ENCODE measurements around the gene KLHL12. TPM values are rescaled to one million over a fixed set of nuclear protein-coding genes. Genes with fewer than 3 reads are reported as not detected.

Gene KLHL12
- total RNA-seq, 1 donor from 2014 or later: 27.7 TPM

DNA sequence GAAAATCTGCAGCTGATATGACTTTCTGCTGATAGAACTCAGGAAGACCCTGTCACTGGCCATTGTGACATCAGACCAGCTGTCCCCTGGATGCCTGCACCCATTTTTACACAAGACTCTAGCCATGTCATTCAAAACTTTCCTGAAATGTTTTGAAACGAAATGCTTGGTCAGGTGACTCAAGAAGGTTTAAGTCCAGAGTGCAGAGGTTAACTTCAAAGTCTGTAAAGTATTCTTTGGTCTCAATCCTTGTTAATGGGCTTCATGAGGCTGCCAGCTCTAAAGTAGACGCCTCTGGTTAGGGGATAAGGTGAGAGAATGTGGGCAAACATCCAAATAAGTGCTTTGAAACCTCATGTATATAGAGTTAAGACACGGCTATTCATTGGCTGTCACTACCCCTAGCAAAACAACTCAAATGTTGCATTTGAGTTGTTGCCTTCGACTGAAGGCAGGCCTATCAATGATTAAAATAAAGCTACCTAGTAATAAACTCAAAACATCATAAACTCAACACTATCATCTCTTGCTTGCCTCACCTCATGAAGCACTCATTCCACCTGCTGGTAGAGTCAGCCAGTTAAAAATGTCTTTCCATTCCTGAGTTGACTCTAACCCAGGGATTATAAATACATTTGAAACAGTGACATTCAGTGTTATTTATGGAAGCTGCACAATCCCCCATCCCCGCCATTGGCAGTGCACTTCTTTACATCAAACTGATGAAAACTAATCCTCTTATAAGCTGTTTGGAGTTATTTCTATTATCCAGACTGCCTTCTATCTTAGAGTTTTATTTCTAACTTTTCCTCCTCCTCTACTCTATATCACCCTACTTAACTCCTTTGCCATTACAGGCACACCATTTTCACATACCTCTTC lies 64.1 kb downstream of the KLHL12 start:
- Mint-ChIP-seq H3K27me3 (ENCODE audit: low read depth) (peaks cover 50% of the 10 kb centered on the region), H3K36me3 (ENCODE audit: low read depth) (no peaks in the 10 kb centered on the region), H3K4me3 (ENCODE audit: low read depth) (no peak overlapping the region), H3K9me3 (no peaks in the 10 kb centered on the region), H3K27ac (no peak overlapping the region), H3K4me1 (ENCODE audit: low read depth) (peaks cover 12% of the 10 kb centered on the region)
- intact Hi-C loops (cut with micrococcal nuclease): no loop called here
- no peak for DNase-seq (ENCODE audit: low spot score)

DNA sequence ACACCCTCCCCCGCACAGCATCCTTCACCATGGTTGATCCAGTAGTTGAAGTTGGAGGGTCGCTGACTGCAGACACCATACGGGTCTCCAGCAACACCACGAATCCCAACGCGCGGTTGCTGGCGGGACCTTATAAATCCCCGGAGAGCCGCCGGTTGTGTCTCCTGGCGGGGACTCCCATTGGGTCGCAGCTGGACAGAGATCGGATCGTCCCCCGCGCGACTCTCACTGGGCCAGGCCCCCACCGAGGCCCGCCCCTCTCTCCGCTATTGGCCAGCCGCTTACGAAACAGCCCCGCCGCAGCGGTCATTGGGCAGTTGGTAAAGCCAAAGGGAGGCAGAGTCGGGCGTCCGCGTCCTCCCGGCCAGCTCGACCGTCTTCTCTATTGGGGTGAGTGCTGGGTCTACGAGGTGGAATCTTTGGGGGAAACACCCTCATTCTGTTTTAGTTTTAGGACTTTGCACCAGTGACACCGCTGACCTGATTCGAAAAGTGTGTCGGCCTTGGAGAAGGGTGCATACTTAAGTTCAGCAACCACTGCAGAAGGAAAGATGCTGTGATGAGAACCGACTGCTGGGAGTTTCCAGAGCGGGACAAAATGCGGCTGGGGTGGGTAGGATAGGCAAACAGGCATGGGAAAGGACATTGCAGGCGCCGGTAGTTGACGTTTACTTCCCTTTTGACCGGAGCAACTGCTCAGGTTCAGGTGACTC lies 65.5 kb downstream of the KLHL12 start:
- intact Hi-C loops (cut with micrococcal nuclease): loop anchor here (1.0 kb wide), 1 partner anchor 51 kb away; the partner anchor contains the start of gene PCAT6
- DNase-seq (ENCODE audit: low spot score): peak; percentile 28
- H3K27ac Mint-ChIP-seq: no peak overlapping the region
- no peaks in the 10 kb centered on the region for H3K9me3 Mint-ChIP-seq
- peaks cover 47% of the 10 kb centered on the region for H3K27me3 Mint-ChIP-seq (ENCODE audit: low read depth)
- no peaks in the 10 kb centered on the region for H3K36me3 Mint-ChIP-seq (ENCODE audit: low read depth)
- H3K4me1 Mint-ChIP-seq (ENCODE audit: low read depth): peaks cover 12% of the 10 kb centered on the region
- peak overlapping the region; percentile 79 for H3K4me3 Mint-ChIP-seq (ENCODE audit: low read depth)

DNA sequence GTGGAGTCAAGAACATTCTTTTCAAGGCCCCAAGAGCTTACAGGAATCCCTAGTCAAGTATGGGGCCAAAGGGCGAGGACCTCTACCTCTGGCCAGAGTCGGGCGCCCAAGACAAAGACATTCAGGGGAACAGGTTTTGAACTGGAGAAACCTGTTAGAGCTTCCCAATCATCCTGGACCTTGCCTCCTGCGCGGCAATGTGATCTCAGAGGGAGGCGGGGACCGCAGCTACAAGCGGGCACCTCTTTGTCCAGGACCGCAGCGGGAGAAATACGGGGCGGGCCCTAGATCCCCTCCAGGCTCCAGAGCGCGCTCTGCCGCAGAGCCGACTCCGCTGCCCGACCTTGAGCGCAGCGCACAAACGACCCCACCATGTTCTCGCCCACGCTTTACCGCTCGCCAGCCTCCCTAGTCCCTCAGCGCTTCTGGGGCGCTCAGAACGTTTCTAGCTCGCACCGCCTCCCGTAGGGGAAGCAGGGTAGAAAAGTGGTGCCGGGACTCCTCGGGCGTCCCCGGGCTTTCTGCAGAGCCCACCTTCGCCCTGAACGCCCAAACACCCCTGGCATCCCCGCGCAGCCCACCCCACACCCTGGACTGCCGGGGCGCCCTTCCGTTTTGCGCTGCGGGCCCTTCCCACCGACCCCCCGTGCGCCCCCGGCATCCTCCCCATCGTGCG lies 66.2 kb downstream of the KLHL12 start:
- H3K27me3 Mint-ChIP-seq (ENCODE audit: low read depth): peaks cover 47% of the 10 kb centered on the region
- intact Hi-C loops (cut with micrococcal nuclease): loop anchor here (1.0 kb wide), 1 partner anchor 51 kb away; the partner anchor contains the start of gene PCAT6
- H3K36me3 Mint-ChIP-seq (ENCODE audit: low read depth): no peaks in the 10 kb centered on the region
- no peak for DNase-seq (ENCODE audit: low spot score)
- H3K4me3 Mint-ChIP-seq (ENCODE audit: low read depth): peak overlapping the region; percentile 79
- H3K9me3 Mint-ChIP-seq: no peaks in the 10 kb centered on the region
- no peak overlapping the region for H3K27ac Mint-ChIP-seq
- peaks cover 12% of the 10 kb centered on the region for H3K4me1 Mint-ChIP-seq (ENCODE audit: low read depth)

- Mint-ChIP-seq H3K27ac (no peak overlapping the region), H3K4me1 (ENCODE audit: low read depth) (peaks cover 12% of the 10 kb centered on the region), H3K36me3 (ENCODE audit: low read depth) (no peaks in the 10 kb centered on the region)
Observed at GRCh38 chr1:202858789-202859414, 68.1 kb downstream of the KLHL12 start.

GRCh38 chr1:202858331-202858730 lies 68.7 kb downstream of the KLHL12 start:
- H3K27ac Mint-ChIP-seq: no peak overlapping the region
- no peaks in the 10 kb centered on the region for H3K36me3 Mint-ChIP-seq (ENCODE audit: low read depth)
- H3K27me3 Mint-ChIP-seq (ENCODE audit: low read depth): peaks cover 34% of the 10 kb centered on the region
- no peak overlapping the region for H3K4me3 Mint-ChIP-seq (ENCODE audit: low read depth)
- H3K4me1 Mint-ChIP-seq (ENCODE audit: low read depth): peaks cover 12% of the 10 kb centered on the region
- DNase-seq (ENCODE audit: low spot score): no peak
- intact Hi-C loops (cut with micrococcal nuclease): no loop called here
- H3K9me3 Mint-ChIP-seq: no peaks in the 10 kb centered on the region

More at GRCh38 chr1:202858789-202859414, 68.1 kb downstream of the KLHL12 start:
- H3K4me3 Mint-ChIP-seq (ENCODE audit: low read depth): no peak overlapping the region
- peaks cover 38% of the 10 kb centered on the region for H3K27me3 Mint-ChIP-seq (ENCODE audit: low read depth)
- no peaks in the 10 kb centered on the region for H3K9me3 Mint-ChIP-seq
- no peak for DNase-seq (ENCODE audit: low spot score)
- intact Hi-C loops (cut with micrococcal nuclease): no loop called here

- peaks cover 23% of the 10 kb centered on the region for H3K27me3 Mint-ChIP-seq (ENCODE audit: low read depth)
- intact Hi-C loops (cut with micrococcal nuclease): no loop called here
- H3K9me3 Mint-ChIP-seq: no peaks in the 10 kb centered on the region
- no peak overlapping the region for H3K27ac Mint-ChIP-seq
- peaks cover 11% of the 10 kb centered on the region for H3K4me1 Mint-ChIP-seq (ENCODE audit: low read depth)
- DNase-seq (ENCODE audit: low spot score): no peak
- no peaks in the 10 kb centered on the region for H3K36me3 Mint-ChIP-seq (ENCODE audit: low read depth)
- H3K4me3 Mint-ChIP-seq (ENCODE audit: low read depth): no peak overlapping the region
Observed at GRCh38 chr1:202857136-202857610, 69.9 kb downstream of the KLHL12 start.

DNA sequence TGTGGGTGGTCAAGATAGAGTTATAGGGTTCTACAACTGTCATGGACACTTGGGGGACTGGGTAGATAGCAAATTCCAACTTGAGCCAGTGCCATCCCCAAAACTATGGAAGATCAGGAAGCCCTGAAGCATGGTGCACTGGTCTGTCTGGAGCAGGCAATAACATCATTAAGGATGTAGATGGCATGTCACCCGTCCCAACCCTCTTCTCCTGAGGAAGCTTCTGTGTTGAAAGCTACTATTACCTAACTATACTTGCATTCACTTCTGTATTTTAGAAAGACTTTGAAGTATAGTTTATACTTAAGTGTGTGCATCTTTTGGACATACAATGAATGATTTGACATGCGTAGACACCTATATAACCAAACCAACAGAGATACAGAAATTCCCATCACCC lies 71.0 kb downstream of the KLHL12 start:
- Mint-ChIP-seq H3K36me3 (ENCODE audit: low read depth) (no peaks in the 10 kb centered on the region), H3K4me3 (ENCODE audit: low read depth) (no peak overlapping the region), H3K27ac (no peak overlapping the region), H3K4me1 (ENCODE audit: low read depth) (peaks cover 1% of the 10 kb centered on the region), H3K27me3 (ENCODE audit: low read depth) (peaks cover 13% of the 10 kb centered on the region), H3K9me3 (no peaks in the 10 kb centered on the region)
- intact Hi-C loops (cut with micrococcal nuclease): no loop called here
- DNase-seq (ENCODE audit: low spot score): no peak

GRCh38 chr1:202854787-202855186 lies 72.2 kb downstream of the KLHL12 start:
- no peak overlapping the region for H3K4me3 Mint-ChIP-seq (ENCODE audit: low read depth)
- peaks cover under 1% of the 10 kb centered on the region for H3K4me1 Mint-ChIP-seq (ENCODE audit: low read depth)
- H3K36me3 Mint-ChIP-seq (ENCODE audit: low read depth): no peaks in the 10 kb centered on the region
- H3K27ac Mint-ChIP-seq: no peak overlapping the region
- intact Hi-C loops (cut with micrococcal nuclease): no loop called here
- H3K27me3 Mint-ChIP-seq (ENCODE audit: low read depth): peaks cover 6% of the 10 kb centered on the region
- DNase-seq (ENCODE audit: low spot score): no peak
- no peaks in the 10 kb centered on the region for H3K9me3 Mint-ChIP-seq

- Mint-ChIP-seq H3K27me3 (ENCODE audit: low read depth) (no peaks in the 10 kb centered on the region), H3K4me1 (ENCODE audit: low read depth) (peaks cover 7% of the 10 kb centered on the region), H3K36me3 (ENCODE audit: low read depth) (no peaks in the 10 kb centered on the region), H3K27ac (no peak overlapping the region), H3K9me3 (no peaks in the 10 kb centered on the region), H3K4me3 (ENCODE audit: low read depth) (no peak overlapping the region)
- intact Hi-C loops (cut with micrococcal nuclease): loop anchor here (2.0 kb wide), 1 partner anchor 102 kb away; no protein-coding TSS in a partner anchor
- peak; percentile 24 for DNase-seq (ENCODE audit: low spot score)
Observed at GRCh38 chr1:202852163-202852904, 74.7 kb downstream of the KLHL12 start.

- no peaks in the 10 kb centered on the region for H3K9me3 Mint-ChIP-seq
- H3K36me3 Mint-ChIP-seq (ENCODE audit: low read depth): no peaks in the 10 kb centered on the region
- DNase-seq (ENCODE audit: low spot score): no peak
- H3K4me1 Mint-ChIP-seq (ENCODE audit: low read depth): peaks cover 7% of the 10 kb centered on the region
- H3K27ac Mint-ChIP-seq: no peak overlapping the region
- intact Hi-C loops (cut with micrococcal nuclease): no loop called here
- no peak overlapping the region for H3K4me3 Mint-ChIP-seq (ENCODE audit: low read depth)
- peaks cover 3% of the 10 kb centered on the region for H3K27me3 Mint-ChIP-seq (ENCODE audit: low read depth)
Observed at GRCh38 chr1:202850593-202851362, 76.3 kb downstream of the KLHL12 start.

- no peak overlapping the region for H3K4me3 Mint-ChIP-seq (ENCODE audit: low read depth)
- no peak overlapping the region for H3K27ac Mint-ChIP-seq
- H3K36me3 Mint-ChIP-seq (ENCODE audit: low read depth): no peaks in the 10 kb centered on the region
- H3K9me3 Mint-ChIP-seq: no peaks in the 10 kb centered on the region
- peaks cover 7% of the 10 kb centered on the region for H3K4me1 Mint-ChIP-seq (ENCODE audit: low read depth)
- DNase-seq (ENCODE audit: low spot score): no peak
- intact Hi-C loops (cut with micrococcal nuclease): no loop called here
- peaks cover 3% of the 10 kb centered on the region for H3K27me3 Mint-ChIP-seq (ENCODE audit: low read depth)
Observed at GRCh38 chr1:202848191-202848542, 78.9 kb downstream of the KLHL12 start.
